ENCODE results near the gene ARMS2.

DNA sequence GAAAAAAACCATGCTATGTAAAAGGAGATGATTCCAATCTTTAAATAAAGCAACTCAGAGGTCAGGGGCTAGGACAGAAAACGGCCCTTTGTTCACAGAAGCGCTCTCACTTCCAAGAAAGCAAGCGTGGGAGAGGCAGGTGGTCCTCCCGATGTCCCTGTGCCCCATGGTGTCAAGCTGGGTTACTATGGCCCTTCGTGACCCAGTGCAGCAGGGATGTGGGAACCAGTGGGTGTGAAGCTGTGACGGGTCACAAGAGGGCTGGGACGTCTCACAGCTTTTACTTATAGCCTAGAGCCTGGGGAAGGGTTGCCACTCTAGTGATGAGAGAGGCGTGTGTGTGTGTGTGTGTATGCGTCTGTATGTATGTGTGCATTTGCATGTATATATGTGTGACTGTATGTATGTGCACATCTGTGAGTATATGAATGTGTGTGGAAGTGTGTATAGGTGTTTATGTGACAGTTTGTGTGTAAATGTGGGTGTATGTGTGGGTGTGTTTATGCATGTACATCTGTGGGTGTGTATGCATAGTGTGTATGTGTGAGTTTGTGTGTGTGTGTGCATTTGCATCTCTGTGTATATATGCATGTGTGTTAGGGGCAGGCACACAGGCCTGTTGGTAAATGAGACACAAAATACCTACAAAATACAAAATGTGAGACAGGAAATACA, 32.1 kb downstream of the ARMS2 start:
- TF ChIP-seq, protein P1, sequence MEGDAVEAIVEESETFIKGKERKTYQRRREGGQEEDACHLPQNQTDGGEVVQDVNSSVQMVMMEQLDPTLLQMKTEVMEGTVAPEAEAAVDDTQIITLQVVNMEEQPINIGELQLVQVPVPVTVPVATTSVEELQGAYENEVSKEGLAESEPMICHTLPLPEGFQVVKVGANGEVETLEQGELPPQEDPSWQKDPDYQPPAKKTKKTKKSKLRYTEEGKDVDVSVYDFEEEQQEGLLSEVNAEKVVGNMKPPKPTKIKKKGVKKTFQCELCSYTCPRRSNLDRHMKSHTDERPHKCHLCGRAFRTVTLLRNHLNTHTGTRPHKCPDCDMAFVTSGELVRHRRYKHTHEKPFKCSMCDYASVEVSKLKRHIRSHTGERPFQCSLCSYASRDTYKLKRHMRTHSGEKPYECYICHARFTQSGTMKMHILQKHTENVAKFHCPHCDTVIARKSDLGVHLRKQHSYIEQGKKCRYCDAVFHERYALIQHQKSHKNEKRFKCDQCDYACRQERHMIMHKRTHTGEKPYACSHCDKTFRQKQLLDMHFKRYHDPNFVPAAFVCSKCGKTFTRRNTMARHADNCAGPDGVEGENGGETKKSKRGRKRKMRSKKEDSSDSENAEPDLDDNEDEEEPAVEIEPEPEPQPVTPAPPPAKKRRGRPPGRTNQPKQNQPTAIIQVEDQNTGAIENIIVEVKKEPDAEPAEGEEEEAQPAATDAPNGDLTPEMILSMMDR (conservative IDR thresholded peaks at IDR 0.05; ENCODE audit: low read depth in 2 of 2) = no peak
- TF ChIP-seq EZH2phosphoT487 (IDR thresholded peaks at IDR 0.05; ENCODE audit: unreplicated experiment) (no peak), EZH2 (IDR thresholded peaks at IDR 0.05; ENCODE audit: low read depth, unreplicated experiment) (no peak), JUNB (IDR thresholded peaks at IDR 0.05; ENCODE audit: unreplicated experiment) (no peak), ZNF114 (CRISPR knock-in tag; IDR thresholded peaks at IDR 0.05) (no peak), CREB1 (CRISPR knock-in tag; IDR thresholded peaks at IDR 0.05; ENCODE audit: low read depth) (no peak)

Measured in GM23338 (cell line).